HT1080 (cell line): ENCODE data around the gene ZNF365. TPM values are rescaled to one million over a fixed set of nuclear protein-coding genes. Genes with fewer than 3 reads are reported as not detected.
"Not testable (repeated sequence)": the region's sequence is repeated elsewhere in the genome, so short reads cannot be mapped to it uniquely, and the experiment has no call there.

Source experiments
- DNase-seq: peaks from one replicate; pipeline ENCODE4 v3.0.0-alpha.2; 2015; ENCODE audit warnings: low read depth
- total RNA-seq: library from RNA; depleted of rRNA; stranded (reverse); fragments of >200 nt; shearing (Covaris generic); gene quantifications from 2 replicates; pipeline ENCODE4 v1.2.3, GENCODE V29; 2014

The ZNF365 gene
- total RNA-seq, 1 experiment from 2014 or later, result 8.8 TPM

- DNase-seq, result no peak
These were observed 2.2 kb downstream of the ZNF365 start for GRCh38 chr10:62376071-62377025.

- no peak for DNase-seq
These were observed 2.9 kb downstream of the ZNF365 start for GRCh38 chr10:62377026-62377415.

- DNase-seq, result no peak
These were observed 3.8 kb downstream of the ZNF365 start for GRCh38 chr10:62377966-62378365.

- DNase-seq, result not testable (repeated sequence)
These were observed 4.7 kb downstream of the ZNF365 start for GRCh38 chr10:62378877-62379276.

DNA sequence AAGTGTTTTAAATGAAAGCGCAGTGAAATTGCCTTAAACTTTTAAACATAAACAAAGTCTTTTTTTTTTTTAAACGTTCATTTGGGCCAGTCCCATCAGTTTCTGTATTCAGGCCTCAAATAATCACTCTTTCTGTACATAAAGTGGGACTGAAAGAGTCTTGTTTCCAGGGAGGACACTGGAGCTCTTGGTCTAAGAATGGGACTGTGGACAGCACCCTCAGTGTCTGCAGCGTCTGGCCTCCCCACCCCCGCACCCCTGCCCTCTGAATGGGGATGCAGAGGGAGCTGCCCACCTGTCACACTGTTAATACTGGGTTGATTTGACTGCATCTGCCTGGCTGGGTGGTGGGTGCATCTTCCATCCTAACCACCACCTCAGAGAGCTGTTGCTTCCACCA, 5.2 kb downstream of the ZNF365 start:
- no peak for DNase-seq

DNA sequence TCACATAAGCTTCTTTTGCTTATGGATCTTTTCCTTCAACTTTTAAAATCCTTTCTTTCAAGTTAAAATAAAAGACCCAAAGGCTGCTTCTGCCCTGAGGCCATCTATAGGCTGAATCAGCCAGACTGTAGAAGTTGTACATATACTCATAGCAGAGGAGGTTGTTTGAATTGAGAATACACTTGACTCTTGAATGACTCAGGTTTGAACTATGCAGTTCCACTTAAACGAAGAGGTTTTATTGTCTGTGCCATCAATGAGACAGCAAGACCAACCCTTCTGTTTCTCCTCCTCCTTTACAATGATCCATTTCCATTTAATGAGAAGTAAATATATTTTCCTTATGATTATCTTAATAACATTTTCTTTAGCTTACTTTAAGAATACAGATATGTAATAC, 5.8 kb downstream of the ZNF365 start:
- DNase-seq, result peak; percentile 95

DNA sequence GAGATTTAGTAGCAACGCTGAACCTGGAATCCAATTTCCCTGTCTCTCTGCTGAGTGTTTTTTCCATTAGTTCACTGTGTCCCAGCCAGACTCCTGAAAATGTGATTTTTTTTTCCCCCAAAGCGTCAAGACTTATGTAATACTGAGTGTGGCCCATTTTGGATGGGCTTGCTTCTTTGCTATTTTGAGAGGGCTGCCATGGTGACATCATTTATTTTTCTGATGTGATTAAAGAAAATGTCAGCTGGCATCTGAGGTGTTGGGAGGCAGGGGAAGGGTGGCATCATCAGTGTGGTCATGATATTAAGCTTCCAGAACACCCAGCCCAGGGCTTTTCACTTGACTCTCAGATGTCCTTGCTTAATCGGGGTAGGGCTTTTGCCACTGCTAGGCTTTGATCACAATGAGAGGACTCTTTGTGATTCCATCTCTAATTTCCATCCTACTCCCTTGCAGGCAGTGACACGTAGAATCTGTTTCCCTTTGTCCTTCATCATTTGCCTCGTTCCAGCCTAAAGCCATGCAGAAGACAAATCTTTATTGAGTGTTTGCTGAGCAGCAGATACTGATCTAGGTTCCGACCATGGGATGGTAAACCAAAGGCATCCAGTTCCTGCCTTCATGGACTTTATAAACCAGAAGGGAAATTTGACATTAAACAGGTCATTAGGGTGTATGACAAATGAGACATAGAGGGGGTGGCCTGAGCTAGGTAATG, 7.4 kb downstream of the ZNF365 start:
- no peak for DNase-seq

- DNase-seq, result no peak
These were observed 8.7 kb downstream of the ZNF365 start for GRCh38 chr10:62382831-62383230.

GRCh38 chr10:62384057-62384446, 9.9 kb downstream of the ZNF365 start:
- peak; percentile 98 for DNase-seq

GRCh38 chr10:62384447-62385081, 10.4 kb downstream of the ZNF365 start:
- peak; percentile 75 for DNase-seq

DNA sequence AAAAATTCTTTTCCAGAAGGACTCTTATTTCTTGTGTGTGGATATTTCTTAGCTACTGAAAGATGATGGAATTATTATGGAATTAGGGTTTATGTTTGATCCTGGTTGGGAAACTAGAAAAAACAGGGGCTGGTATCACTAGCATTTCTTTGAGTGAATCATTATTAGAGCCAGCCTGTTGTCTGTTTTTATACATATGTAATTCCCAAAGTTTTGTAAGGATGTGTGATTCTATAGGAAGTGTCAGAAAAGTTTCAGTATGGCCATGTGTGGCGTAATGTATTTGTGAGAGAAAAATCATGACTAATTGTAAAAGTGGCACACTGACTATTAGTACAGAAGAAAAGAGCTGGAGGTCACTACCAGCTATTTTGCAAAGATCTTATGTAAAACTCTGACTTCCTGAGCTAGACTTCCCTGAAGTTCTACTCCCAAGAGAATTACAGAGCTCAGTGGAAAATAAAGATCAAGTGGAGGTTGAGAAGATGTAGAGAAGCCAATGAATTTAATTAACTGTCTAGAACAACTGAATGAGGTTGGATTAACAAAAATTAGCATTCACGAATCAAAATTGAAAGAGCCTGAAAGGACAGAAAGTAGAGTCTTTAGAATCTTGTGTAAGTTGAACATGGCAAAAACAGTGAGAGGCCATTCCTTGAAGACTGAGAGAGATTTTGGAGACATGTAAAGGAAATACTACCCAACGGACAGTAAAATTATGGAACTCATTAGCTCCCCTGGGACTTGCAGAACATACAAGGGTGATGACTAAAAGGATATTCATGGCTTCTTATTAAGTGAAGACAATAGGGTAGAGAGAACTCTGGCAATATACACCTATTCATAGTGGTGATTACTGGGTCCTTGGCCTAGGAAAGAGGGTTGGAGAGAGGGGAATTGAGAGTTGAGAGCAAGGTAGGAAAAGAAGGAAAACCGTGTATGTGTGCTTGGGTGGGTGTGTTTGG, 12.5 kb downstream of the ZNF365 start:
- no peak for DNase-seq

DNA sequence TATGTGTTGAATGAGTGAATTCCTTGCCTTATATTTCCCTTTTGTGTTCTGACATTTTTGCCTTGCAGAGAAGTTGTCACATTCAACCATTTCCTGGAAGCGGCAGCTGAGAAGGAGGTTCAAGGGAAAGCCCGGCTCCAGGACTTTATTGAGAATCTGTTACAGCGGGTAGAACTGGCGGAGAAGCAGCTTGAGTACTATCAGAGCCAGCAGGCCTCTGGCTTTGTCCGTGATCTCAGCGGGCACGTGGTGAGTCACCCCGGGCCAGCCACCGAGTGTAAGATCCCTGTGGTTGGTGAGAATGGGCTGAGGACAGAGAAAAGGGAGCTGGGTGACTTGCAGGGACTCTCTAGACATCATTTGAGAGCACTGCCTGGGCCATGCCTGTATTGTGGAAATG, 14.2 kb downstream of the ZNF365 start:
- no peak for DNase-seq

DNA sequence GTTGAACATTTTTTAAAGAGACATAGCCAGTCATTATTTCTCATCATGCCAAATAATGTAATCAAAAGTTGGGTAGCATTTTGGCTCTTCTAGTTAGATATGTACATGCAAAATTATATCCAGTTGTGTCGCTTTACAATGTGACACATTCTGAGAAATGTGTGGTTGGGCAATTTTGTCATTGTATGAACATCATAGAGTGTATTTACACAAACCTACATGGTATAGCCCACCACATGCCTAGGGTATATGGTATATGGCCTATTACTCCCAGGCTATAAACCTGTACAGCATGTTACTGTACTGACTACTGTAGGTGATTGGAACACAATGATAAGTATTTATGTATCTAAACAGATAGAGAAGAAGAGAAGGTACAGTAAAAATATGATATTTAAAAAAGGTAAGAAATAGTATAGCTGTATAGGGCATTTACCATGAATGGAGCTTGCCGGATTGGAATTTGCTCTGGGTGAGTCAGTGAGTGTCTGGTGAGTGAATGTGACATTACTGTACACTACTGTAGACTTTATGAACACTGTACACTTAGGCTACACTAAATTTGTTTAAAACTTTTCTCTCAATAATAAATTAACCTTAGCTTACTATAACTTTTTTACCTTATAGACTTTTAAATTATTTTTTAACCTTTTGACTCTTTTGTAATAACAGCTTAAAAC, 16.5 kb downstream of the ZNF365 start:
- peak; percentile 51 for DNase-seq

- DNase-seq, result no peak
These were observed 19.1 kb downstream of the ZNF365 start for GRCh38 chr10:62393237-62393636.

DNA sequence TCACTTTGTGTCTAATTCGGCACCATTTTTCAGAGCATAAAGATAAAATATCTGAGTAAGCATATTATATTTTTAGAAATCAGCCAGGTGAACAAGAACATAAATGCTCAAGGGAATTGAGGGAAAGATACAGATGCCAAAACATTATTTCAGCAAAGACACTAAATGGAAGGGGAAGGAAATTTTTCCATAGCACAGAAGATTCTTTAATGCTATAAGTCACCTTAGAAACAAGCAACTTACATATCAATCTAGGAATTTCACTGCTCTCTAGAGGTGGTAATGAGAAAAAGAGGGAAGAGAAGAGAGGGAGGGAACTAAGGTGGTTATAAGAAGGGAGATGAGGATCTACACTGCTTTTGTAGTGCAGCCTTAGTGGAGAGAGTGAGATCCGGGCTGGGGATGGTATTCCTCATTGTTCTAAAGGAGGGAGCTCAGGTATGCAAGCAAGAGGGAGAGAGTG, 20.4 kb downstream of the ZNF365 start:
- no peak for DNase-seq

DNA sequence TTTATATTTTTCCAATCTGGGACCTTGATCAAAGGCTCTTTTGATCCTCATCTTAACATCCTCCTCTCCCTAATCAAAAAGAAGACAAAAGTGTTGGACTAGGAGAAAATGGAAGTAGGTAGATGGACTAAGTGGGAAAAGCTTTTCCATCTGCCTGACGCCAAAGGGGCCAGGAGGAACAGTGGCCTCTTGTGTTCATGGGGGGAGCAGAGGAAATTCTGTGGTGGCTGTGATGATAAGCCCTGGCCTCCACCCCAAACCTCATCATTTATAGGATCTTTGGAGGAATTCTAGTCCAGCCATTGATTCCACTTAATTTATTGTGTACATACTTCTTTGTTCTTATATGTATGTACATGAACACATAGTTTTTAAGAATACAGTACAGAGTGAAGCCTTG, 21.7 kb downstream of the ZNF365 start:
- DNase-seq, result no peak

DNA sequence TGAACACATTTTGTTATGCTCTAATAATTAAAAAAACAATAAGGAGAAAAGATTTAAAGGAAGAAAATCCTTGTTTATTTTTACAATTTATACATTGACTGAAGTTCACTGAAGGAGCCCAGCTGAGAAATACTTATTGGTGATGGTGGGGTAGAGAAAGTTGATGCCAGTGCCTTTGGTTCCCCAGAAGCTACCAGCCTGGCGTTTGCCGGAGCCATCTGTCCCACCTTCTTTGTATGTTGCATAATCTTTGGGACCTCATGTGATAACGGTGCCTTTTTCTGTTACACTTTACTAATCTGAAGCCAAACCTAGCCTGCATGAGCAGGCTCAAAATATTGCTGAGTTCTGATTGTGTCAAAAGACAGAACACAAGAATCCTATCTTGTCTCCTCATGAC, 22.7 kb downstream of the ZNF365 start:
- DNase-seq, result no peak

- DNase-seq, result peak; percentile 34
These were observed 25.0 kb downstream of the ZNF365 start for GRCh38 chr10:62399211-62399610.

- DNase-seq, result no peak
These were observed 28.3 kb downstream of the ZNF365 start for GRCh38 chr10:62402508-62402907.

DNA sequence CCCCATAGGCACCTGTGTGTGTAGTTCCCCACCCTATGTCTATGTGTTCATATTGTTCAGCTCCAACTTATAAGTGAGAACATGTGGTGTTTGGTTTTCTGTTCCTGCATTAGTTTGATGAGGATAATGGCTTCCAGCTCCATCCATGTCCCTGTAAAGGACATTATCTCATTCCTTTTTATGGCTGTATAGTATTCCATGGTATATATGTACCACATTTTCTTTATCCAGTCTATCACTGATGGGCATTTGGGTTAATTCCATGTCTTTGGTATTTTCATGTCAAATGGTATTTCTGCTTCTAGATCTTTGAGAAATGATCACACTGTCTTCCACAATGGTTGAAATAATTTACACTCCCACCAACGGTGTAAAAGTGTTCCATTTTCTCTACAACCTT, 36.4 kb downstream of the ZNF365 start:
- not testable (repeated sequence) for DNase-seq
